ENCODE measurements around the gene SPRY2. TPM values are rescaled to one million over a fixed set of nuclear protein-coding genes. Genes with fewer than 3 reads are reported as not detected.

The SPRY2 gene
- total RNA-seq, 1 experiment from 2014 or later, result 10.3 TPM

DNA sequence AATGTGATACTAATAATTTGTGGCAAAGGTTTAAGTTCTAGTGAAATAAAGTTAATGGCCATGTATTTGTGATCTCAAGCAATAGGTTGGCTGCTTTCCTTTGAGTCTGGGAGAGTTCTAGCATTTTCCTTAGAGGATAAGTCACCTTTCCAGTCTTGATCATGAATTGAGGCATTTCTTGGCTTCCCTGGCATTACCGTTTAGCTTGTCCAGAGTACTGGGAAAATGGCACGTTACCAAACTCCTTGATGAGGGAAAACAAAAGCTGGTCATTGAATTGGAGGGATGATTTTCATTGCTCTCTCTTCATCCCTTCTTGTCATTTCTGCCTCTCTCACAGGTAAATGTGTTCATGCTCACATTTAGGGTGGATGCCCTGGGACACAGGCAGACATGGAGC, 34.0 kb upstream of the SPRY2 start:
- TF ChIP-seq EZH2 (IDR thresholded peaks at IDR 0.05; ENCODE audit: borderline replicate concordance, low read depth, low read length, poor library complexity, severe bottlenecking), result no peak
- TF ChIP-seq, protein P1, sequence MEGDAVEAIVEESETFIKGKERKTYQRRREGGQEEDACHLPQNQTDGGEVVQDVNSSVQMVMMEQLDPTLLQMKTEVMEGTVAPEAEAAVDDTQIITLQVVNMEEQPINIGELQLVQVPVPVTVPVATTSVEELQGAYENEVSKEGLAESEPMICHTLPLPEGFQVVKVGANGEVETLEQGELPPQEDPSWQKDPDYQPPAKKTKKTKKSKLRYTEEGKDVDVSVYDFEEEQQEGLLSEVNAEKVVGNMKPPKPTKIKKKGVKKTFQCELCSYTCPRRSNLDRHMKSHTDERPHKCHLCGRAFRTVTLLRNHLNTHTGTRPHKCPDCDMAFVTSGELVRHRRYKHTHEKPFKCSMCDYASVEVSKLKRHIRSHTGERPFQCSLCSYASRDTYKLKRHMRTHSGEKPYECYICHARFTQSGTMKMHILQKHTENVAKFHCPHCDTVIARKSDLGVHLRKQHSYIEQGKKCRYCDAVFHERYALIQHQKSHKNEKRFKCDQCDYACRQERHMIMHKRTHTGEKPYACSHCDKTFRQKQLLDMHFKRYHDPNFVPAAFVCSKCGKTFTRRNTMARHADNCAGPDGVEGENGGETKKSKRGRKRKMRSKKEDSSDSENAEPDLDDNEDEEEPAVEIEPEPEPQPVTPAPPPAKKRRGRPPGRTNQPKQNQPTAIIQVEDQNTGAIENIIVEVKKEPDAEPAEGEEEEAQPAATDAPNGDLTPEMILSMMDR (conservative IDR thresholded peaks at IDR 0.05; ENCODE audit: low read depth, low read length), result no peak
- Histone ChIP-seq H3K9me3 (ENCODE audit: low read depth, low read length, poor library complexity, severe bottlenecking) (no peaks in the 10 kb centered on the region), H3K36me3 (ENCODE audit: insufficient read depth, low read length, poor library complexity, severe bottlenecking) (no peaks in the 10 kb centered on the region), H3K27me3 (replicated peaks; ENCODE audit: insufficient read depth, low read depth, low read length, poor library complexity) (no peaks in the 10 kb centered on the region), H3K4me3 (ENCODE audit: low read depth, low read length, poor library complexity, severe bottlenecking) (no peak overlapping the region), H3K27ac (ENCODE audit: low read depth, low read length, poor library complexity, severe bottlenecking) (no peak overlapping the region), H3K4me1 (ENCODE audit: insufficient read depth, low read length, poor library complexity, severe bottlenecking) (no peaks in the 10 kb centered on the region)
- DNase-seq (ENCODE audit: low spot score), result no peak
- ChIA-PET POLR2A (ENCODE audit: low non-redundant PET) (no interaction called here), CTCF (no interaction called here)
- BruUV-seq (replicated peaks), result no TSS peak
- intact Hi-C loops (cut with micrococcal nuclease; ENCODE audit: unreplicated experiment), result no loop called here

GRCh38 chr13:80374444-80374843, 33.5 kb upstream of the SPRY2 start:
- TF ChIP-seq, protein P1 (conservative IDR thresholded peaks at IDR 0.05; ENCODE audit: low read depth, low read length), result no peak
- no peak for TF ChIP-seq EZH2 (IDR thresholded peaks at IDR 0.05; ENCODE audit: borderline replicate concordance, low read depth, low read length, poor library complexity, severe bottlenecking)
- Histone ChIP-seq H3K4me1 (ENCODE audit: insufficient read depth, low read length, poor library complexity, severe bottlenecking) (no peaks in the 10 kb centered on the region), H3K36me3 (ENCODE audit: insufficient read depth, low read length, poor library complexity, severe bottlenecking) (no peaks in the 10 kb centered on the region), H3K27ac (ENCODE audit: low read depth, low read length, poor library complexity, severe bottlenecking) (no peak overlapping the region), H3K4me3 (ENCODE audit: low read depth, low read length, poor library complexity, severe bottlenecking) (no peak overlapping the region), H3K9me3 (ENCODE audit: low read depth, low read length, poor library complexity, severe bottlenecking) (no peaks in the 10 kb centered on the region), H3K27me3 (replicated peaks; ENCODE audit: insufficient read depth, low read depth, low read length, poor library complexity) (no peaks in the 10 kb centered on the region)
- intact Hi-C loops (cut with micrococcal nuclease; ENCODE audit: unreplicated experiment), result no loop called here
- BruUV-seq (replicated peaks), result no TSS peak
- no peak for DNase-seq (ENCODE audit: low spot score)
- POLR2A ChIA-PET (ENCODE audit: low non-redundant PET), result no interaction called here
- CTCF ChIA-PET, result no interaction called here

GRCh38 chr13:80371840-80372509, 31.0 kb upstream of the SPRY2 start:
- H3K4me1 ChIP-seq (ENCODE audit: insufficient read depth, low read length, poor library complexity, severe bottlenecking), result no peaks in the 10 kb centered on the region
- H3K27me3 ChIP-seq (replicated peaks; ENCODE audit: insufficient read depth, low read depth, low read length, poor library complexity), result no peaks in the 10 kb centered on the region
- H3K36me3 ChIP-seq (ENCODE audit: insufficient read depth, low read length, poor library complexity, severe bottlenecking), result no peaks in the 10 kb centered on the region
- intact Hi-C loops (cut with micrococcal nuclease; ENCODE audit: unreplicated experiment), result no loop called here
- no TSS peak for BruUV-seq (replicated peaks)
- H3K9me3 ChIP-seq (ENCODE audit: low read depth, low read length, poor library complexity, severe bottlenecking), result no peaks in the 10 kb centered on the region
- no peak for TF ChIP-seq EZH2 (IDR thresholded peaks at IDR 0.05; ENCODE audit: borderline replicate concordance, low read depth, low read length, poor library complexity, severe bottlenecking)
- TF ChIP-seq, protein P1 (conservative IDR thresholded peaks at IDR 0.05; ENCODE audit: low read depth, low read length), result no peak
- H3K27ac ChIP-seq (ENCODE audit: low read depth, low read length, poor library complexity, severe bottlenecking), result no peak overlapping the region
- DNase-seq (ENCODE audit: low spot score), result no peak
- H3K4me3 ChIP-seq (ENCODE audit: low read depth, low read length, poor library complexity, severe bottlenecking), result no peak overlapping the region
- ChIA-PET POLR2A (ENCODE audit: low non-redundant PET) (no interaction called here), CTCF (no interaction called here)
